HG03439 (cell line): ENCODE data around the gene CWC25.

Source experiments
- ATAC-seq: cut with Tn5 transposase; IDR thresholded peaks from one replicate; pipeline ENCODE4 v1.9.1; 2021; ENCODE audit warnings: mild to moderate bottlenecking, moderate library complexity; ENCODE audit not compliant: unreplicated experiment

Gene CWC25

DNA sequence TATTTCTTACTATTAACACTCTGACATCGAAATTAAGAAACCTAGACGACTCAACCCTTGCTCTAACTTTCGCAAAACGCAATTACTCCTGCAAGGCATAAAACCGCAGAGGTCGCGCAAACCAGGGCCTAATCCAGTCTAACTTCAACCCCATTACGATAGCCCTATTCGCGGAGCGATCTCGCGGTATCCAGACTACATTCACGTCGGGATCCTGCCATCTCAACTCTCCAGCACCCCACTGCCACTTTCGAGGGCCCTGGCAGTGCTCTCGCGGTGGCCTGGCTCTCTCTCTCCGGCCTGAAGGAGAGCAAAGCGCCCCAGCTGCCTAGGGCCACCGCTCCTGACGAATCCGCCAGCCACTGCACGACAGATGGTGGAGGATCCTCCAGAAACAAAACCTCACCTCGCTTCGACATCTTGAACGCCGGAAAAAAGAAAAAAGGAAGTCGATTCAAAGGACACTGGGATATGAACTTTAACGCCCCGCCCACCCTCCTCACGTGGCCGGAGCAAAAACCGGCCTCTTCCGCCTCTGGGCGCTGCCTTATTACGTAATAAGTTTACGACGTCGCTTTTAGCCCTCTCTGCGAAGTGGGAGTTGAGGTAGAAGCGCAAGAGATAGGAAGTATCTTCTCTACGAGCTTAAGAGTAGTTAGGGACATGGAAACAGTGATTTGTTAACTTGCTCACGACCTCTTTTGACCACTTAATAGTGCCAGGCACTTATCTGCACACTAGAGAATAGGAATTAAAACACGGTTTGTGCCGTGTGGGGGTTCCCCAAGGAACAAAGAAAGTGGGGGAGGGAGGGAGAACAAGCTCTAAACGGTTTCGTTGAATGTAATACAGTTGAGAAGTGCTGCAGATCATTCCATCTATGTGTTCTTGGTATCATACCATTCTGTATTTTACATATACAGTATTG is 28.4 kb upstream of the CWC25 start, which contains the start of gene RPL23:
Gene RPL23, minus strand, starts transcription at position 430 of the 928 bp plus-strand sequence. Its CDS starts 11 bp downstream, at position 419.
- ATAC-seq, result peak; percentile 66

DNA sequence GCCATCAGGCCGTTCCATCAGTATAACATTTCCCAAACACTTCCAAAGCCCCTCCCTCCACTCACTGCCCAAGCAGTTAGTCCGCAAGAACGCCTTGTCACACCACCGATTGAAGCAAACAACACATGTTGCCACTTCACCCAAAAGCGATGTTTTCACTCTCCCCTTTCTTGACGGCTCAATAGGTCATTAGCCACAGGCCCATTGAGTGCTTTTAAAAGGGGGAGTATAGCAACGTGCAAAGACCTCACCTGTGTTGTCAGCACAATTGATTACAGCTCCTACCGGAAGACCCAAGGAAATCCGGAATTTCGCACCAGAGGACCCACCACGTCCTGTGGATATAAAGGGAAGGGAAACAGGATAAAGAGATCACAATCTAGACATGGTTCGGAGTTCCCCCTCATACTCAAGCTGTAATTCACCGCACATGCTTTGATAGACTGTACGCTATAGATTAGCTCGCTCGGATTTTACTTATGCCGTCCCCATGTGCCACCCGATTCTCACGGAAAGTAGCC is 27.7 kb upstream of the CWC25 start:
- no peak for ATAC-seq

DNA sequence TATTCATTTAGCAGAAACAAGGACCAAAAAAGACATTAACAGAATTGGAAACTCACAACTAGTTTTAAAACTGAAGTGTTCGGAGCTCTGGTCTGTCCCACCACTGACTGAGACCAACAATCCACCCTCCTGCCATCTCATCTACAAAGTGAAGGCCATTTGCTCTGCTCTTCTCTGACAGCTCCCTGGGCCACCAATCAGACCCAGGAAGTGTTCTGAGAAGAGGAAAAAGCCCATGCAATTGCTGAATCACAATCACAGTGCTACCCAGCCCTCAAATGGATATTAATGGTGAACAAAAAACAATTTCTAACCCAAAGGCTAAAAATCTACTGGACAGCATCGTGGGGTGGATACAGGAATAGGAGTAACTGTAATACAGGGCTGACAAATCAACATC is 26.3 kb upstream of the CWC25 start:
- ATAC-seq, result no peak

DNA sequence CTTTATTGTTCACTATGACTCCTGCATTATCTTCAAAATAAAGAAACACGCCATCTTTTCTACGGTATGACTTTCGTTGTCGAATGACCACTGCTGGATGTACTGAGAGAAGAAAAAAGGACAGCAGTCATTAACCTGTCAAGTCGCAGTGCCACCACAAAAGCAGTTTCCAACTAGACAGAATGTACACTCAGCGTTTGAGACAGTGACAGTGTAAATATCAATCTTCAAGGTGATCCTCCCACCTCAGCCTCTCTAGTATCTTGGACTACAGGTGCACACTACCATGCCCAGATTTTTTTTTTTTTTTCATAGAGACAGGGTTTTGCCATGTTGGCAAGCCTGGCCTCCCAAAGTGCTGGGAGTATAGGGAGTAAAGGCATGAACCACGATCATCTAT is 25.3 kb upstream of the CWC25 start:
- no peak for ATAC-seq

DNA sequence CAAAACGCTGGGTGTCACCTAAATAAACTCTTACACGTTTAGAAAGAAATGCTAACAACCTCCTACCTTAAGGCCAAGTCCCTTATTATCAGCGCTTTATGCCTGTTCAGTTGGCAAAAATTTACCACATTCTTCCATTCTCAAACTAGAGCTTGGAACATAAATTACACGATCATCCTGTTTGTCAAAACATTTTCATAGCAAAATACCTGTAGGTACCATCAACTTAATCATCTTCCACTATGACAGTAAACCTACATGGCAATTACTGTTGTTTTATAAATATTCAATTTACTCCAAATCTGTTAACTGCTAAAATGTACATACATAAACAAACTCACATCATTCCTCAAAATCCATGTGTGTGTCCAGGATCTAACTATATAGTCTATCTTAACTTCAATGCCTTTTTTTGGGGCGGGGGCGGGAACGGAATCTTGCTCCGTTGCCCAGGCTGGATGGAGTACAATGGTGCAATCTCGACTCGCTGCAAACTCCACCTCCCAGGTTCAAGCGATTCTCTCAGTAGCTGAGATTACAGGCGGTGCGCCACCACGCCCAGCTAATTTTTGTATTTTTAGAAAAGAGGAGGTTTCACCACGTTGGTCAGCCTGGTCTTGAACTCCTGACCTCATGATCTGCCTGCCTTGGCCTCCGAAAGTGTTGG is 24.0 kb upstream of the CWC25 start:
- ATAC-seq, result no peak

DNA sequence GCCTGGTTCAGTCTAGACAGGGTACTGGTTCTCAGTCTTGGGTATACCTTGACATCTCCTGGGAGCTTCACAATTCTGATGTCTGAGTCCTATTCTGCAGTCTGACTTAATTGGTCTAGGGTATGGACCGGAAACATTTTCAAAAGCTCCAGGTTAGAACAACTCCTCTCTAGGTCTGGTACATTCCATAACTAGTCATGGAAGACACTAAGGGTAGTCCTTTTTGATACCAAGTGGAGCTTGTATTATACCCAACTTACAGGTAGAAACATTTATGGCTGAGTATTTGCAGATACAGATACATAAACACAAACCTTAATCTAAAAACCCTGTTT is 23.4 kb upstream of the CWC25 start:
- ATAC-seq, result no peak

DNA sequence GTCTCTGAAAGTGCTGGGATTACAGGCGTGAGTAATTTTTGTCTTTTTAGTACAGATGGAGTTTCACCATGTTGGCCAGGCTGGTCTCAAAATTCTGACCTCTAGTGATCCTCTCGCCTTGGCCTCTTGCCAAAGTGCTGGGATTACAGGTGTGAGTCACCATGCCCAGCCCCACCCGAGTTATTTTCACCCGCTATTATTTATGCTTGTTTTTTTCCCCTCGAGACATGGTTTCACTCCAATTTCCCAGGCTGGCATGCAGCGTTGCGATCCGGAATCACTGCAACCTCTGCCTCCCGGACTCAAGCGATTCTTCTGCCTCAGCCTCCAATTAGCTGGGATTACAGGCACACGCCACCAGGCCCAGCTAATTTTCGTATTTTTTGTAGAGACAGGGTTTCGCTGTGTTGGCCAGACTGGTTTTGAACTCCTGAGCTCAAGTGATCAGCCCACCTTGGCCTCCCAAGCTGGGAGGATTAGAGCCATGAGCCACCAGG is 19.2 kb upstream of the CWC25 start:
- ATAC-seq, result no peak

DNA sequence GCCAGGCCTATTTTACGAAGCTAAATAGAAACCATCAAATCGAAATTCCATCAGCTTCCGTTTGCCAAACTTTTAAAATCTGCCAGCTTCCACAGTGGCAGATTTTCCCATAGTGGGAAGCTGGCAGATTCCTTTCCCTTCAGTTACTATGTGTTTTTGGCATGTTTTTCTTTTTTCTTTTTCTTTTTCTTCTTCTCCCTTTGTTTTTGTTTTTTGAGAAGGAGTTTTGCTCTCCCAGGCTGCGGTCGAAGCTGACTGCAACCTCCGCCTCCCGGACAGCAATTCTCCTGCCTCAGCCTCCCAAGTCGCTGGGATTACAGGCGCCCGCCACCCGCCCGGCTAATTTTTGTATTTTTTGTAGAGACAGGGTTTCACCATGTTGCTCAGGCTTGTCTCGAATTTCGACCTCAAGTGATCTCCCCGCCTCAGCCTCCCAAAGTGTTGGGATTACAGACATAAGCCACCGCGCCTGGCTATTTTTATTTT is 684 bp upstream of the CWC25 start:
- ATAC-seq, result no peak

DNA sequence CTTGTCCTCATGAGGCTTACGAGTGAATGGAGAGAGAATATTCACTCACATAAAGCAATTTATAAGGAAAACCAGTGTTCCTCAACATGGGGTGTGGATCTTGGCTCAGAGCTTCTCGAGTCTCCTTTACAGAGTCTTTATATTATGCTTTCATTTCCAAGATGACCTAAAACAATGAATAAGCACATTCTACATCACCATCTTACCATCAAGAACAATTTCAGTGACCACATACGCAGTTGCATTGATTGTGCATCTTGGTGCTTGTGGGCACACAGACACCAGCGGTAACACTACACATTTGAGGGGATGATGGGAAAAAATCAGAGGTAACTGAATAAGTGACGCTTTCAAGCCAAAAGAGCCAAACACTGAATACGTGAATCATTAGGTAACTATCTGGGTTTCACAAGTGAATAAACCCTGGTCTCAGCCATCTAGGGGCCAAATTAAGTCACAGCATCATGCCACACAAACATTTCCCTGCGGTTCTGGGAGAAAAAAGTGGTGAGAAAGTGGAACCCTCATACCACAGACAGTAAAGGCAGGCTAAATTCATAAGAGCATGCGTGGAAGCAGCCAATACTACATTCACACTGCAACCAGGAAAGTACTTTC is 9.4 kb downstream of the CWC25 start:
- ATAC-seq, result no peak

DNA sequence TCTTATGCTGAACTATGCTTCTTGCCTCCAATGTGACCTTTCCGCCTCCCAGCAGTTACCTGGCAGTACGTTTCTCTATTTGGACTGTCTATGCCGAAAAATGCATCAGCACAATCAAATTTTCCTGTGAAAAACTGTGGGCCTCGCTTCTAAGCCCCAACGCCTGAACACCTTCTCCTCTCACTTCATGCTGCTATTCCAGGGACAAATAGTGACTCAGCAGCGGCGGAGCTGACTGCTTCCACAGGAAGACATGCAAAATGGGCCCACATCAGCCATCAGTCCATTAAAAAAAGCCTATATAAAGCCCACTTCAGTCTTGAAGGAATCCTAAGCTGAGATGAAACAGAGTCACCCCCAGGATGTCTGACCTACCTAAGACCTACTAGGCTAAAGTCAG is 15.3 kb downstream of the CWC25 start:
- no peak for ATAC-seq

DNA sequence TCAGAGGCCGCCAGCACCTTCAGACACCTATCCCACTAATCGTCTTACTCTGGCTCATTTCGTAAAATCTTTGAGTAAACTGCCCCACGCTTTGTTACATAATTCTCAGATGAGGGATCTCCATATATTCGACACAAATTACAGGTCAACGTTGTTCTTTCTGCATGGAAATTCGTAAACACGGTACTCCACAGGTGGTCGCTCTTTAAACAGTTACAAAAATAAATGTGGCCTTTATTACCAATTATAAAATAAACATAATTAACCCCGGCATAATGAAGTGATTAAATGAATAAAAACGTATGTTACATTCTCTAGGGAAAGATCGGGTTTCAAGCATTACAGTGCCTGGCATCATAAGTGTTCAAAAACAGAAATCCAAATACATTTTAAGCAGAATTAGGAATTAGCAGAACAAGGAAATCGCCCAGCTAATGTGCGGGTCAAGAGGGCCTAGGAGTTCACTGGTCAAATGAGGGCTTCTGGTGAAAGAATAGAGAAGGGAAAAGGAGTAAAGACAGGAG is 24.8 kb downstream of the CWC25 start:
- ATAC-seq, result no peak

DNA sequence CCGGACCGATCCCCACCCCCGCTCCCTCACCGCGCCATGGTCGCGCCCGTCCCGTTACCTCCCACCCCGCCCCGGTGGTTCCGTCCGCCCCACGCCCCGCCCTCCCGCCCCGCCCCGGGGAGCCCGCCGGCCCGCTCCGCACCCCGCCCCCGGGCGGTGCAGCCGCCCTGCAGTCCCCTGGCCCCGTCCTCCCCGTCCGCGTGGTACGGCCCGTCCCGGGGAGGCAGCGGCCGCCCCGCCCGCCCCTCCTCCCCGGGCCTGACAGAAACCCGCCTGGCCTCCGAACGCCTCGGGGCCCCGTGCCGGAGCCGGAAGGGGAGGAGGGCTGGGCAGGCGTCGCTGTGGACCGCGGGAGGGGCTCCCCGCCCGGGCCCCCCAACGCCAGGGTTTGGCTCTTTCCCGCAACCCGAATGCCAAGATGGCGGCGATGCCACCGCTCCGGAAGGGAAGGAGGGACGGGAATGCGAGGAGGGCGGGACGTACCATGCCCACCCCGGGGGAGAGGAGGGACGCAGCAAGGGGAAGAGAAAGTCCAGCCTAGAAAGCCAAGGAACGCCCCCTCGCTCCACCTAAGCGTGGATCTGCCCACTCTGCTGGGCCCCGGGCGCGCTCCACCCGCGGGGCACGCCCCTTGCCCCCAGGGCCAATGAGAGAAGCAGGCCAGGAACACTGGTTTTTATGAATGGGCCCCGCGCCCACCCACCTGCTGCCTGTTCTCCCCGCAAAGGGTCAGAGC is 25.5 kb downstream of the CWC25 start, which contains the start of gene PIP4K2B:
Gene PIP4K2B, minus strand, starts transcription at position 56 of the 736 bp plus-strand sequence. CDS start 132 bp downstream, outside the sequence.
- peak; percentile 87 for ATAC-seq

DNA sequence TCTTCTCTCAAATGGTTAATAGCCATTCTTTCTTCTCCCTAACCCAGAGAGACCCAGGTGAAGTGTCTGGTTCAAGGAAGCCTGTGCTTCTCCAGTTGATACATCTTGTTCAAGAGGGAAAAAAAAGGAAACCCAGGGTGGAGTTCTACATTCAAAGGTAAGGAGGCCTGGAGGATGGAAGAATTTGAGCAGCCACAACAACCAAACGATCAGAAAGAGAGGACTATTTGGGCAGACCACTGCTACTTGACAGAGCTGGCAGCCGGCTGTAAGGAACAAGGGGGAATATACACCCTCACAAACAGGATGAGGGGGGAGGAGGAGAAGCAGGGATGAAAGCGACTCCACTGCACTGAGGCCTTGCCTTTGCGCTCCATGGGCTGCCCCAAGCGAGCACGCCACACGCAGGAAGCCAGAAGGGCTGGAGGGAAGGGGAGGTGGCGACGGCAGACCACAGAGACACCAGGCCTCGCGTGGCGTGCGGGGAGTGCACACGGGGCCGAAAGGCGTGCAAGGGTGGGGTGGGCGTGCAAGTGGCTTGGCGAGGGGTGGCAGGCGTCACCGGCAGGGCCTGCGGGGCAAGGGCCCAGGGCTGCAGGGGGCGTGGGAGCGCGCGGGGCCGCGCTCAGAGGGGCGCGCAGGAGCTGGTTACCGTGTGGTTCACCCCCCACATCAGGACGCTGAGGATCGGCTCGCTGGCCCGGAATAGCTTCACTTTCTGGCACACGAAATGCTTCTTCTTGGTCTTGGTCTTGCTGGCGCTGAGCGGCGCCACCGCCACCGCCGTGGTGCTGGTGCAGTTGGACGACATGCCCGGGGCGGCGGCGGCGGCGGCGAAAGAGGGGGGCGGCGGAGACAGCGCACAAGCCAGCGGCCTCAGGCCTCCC is 26.3 kb downstream of the CWC25 start:
- ATAC-seq, result peak; percentile 13

DNA sequence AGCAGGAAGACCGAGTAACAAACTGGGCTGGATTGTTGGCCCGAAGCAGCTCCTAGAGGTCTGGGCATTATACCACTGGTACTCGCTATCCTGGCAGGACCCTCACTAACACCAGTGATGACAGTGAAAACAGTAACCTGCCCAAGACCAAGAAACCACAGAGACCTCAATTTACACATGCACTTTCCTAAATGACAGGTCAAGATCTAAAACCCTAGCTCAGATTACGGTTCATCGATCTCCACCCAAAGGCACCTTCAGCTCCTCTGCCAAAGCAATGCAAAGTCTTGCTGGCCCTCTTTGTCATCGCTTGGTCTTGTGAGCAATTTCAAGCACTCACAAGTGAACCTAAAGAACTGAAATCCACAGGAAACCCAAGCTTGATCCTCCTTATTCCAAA is 27.3 kb downstream of the CWC25 start:
- ATAC-seq, result no peak

DNA sequence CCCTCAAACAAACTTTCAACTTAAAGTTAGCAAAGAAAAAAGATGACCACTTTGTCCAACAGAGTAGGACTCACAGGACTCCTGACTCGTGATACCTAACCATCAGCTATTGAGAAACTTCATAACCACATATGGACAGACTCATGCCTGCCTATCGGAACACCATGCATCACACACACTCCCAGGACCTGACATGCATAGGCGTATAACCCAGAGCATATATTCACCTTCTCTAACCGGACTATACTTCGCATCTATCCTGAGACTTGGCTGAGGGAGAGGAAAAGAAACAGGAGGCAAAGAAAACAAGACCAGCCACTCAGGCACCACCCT is 28.0 kb downstream of the CWC25 start:
- no peak for ATAC-seq

DNA sequence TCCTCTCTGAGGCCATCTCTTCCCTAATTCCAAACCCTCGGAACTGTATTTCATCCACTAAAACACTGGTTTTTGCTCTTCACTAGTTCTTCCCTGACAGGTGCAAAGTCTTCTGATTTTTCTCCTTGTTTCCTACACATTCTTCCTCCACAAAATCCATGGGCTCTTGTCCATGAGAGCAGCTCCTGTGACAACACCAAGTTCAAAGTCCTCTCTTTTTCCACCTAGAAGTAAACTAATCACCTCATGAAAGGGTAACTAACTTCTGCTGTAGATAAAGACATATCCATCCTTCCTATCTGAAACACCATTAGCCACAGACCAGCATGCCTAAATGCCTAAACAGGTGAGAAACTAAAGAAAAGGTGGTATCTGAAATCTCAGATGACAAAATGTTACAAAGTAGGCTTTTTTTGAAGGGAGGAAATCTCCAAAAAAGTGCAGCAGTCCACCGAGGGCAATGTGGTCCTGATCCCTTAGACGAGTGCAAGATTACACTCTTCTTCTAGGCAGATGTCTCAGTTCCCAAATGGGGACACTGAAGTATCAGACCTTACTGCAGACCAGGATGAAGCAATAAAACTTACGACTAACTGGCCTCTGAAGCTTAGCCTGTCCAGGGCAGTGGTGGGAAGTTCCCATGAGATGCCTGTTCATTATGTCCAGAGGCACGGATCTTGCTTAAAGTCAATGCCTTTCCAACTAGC is 28.5 kb downstream of the CWC25 start:
- no peak for ATAC-seq

DNA sequence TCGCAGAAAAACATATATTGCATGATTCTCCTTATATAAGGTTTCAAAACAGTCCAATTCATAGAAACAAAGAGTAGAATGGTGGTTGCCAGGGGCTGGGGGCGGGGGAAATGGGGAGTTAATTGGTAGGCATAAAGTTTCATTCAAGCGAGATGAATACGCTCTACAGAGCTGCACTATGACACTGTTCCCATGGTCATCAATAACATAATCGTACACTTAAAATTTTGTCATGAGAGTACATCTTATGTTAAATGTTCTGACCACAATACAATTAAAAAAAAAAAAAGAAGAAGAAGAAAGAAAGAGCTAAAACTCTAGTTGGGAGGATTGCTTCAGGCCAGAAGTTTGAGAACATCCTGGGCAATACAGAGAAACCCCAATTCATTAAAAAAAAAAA is 30.9 kb downstream of the CWC25 start:
- no peak for ATAC-seq

DNA sequence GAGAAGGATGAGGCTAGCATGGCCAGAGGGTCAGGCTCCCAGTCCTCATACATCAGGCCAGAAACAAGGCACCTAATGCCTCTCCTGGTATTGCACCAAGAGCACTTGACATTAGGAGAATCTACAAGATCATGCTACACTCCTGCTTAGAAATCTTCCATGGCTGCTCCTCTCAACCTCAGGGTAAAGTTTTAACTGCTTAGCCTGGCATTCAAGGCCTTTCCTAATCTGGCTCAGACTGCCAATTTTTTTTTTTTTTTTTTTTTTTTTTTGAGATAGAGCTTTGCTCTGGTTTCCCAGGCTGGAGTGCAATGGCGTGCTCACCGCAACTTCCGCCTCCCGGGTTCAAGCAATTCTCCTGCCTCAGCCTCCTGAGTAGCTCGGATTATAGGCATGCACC is 34.0 kb downstream of the CWC25 start:
- no peak for ATAC-seq
